GM21390 (cell line): ENCODE measurements around the gene CLSTN2.

ENCODE experiments used
- ATAC-seq: cut with Tn5 transposase; IDR thresholded peaks from one replicate; pipeline ENCODE4 v1.9.1; 2021; ENCODE audit not compliant: unreplicated experiment

Gene CLSTN2

DNA sequence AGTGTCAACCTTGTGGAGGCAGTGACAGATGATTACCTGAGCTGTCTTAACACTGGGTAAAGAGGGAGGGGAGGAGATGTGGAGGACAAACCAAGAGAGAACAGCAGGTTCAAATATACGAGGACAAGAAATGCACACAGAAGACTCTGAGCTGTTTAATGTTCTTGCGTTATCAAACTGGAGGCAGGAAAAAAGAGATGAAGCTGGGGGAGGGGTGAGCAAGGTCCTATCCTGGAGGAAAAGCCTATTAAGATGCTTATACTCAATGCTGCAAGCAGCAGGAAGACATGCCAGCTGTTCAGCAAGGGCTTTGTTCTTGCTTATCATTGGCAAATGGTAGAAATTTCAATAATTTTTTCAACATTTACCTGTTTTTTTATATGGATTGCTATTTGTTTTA lies 397.1 kb downstream of the CLSTN2 start:
- ATAC-seq = no peak

DNA sequence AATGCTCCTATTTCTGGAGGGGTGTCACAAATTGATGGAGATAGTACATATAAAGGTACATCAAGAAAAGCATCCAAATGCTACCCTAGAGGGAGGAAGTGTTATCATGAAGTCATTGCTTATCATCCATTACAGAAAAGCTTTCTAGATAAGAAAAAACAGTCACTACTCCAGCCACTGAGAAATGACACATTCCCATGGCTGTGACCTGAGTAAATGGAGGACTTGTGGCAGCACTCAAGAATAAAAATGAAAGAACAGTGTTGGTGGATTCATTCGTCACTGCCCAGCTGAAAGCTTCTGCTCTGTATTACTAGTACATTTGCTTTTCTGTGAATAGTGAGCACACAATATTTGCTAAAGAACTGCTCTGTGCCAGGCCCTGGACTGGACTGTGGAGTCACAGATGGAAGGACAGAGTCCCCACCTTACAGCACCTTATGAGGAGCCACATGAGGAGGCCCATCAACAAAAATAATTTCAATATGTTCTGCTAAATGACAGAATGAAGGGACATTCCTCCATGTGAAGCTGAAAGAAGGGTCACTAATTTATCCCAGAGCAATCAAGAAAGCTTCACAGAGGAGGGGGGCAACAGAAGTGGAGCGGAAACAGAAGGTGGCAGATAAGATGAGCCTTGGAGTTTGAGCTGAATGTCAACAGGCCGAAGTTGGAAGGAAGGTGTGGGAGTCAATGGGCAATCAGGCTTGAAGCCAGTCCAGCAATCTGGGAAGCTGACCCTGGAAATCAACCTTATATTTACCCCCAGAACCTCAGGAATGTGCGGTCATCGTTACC lies 399.3 kb downstream of the CLSTN2 start:
- ATAC-seq = no peak

- ATAC-seq = no peak
Measured at GRCh38 chr3:140336465-140336864, 401.5 kb downstream of the CLSTN2 start.

DNA sequence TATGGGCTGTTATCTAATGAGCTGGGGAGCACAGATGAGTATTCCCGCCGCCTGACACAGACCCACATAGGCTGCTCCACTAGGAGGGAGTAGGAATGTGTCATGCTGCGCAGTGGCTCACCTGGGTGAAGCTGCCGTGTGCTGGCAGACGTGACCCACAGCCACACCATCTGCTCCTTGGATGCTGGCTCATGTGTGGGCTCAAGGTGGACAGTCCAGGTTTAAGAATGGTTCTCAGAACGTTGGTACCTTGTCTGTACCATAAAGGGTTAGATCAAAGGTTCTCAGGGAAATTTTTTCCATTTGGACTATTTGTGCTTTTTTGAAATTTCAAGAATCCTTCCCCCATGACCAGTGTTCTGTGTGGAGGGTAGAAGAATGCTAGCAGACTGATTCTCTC lies 403.9 kb downstream of the CLSTN2 start:
- ATAC-seq = no peak

DNA sequence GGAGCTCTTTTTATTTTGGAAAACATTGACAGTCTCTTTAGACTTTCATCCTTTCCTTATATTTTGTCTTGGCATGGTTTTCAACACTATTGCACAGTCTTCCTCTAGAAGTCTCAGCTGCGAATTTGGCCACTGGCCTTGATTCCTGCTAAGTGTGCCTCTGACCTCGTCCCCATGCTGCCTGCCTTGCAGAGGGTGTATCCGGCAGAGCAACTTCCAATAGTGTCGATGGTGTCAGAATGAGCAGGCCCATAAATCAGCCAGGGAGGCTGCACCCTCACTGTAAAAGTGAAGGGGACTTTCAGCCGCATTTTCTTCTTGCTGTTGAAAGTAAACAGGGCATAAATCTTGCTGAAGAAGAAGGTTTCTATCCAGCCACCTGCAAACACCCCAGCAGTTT lies 406.2 kb downstream of the CLSTN2 start:
- ATAC-seq = no peak

GRCh38 chr3:140341817-140342403 lies 406.9 kb downstream of the CLSTN2 start:
- ATAC-seq = no peak

- ATAC-seq = no peak
Measured at GRCh38 chr3:140342668-140343067, 407.7 kb downstream of the CLSTN2 start.

- ATAC-seq = no peak
Measured at GRCh38 chr3:140343211-140344081, 408.5 kb downstream of the CLSTN2 start.

DNA sequence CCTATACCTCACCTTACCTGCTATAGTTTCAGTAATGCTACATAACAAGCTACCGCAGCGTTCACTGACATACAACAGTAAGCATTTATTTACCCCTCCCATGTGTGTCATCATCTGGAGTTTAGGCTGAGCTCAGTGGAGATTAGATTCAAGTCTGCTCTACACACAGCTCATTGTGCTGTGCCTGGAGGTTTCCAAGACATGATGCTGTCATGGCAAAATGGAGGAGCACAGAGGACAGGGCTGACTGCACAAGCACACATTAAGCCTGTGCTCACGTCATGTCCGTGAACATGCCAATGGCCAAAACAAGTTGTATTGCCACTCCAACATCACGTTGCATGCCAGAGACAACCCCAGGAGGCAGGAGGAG lies 409.1 kb downstream of the CLSTN2 start:
- ATAC-seq = no peak

DNA sequence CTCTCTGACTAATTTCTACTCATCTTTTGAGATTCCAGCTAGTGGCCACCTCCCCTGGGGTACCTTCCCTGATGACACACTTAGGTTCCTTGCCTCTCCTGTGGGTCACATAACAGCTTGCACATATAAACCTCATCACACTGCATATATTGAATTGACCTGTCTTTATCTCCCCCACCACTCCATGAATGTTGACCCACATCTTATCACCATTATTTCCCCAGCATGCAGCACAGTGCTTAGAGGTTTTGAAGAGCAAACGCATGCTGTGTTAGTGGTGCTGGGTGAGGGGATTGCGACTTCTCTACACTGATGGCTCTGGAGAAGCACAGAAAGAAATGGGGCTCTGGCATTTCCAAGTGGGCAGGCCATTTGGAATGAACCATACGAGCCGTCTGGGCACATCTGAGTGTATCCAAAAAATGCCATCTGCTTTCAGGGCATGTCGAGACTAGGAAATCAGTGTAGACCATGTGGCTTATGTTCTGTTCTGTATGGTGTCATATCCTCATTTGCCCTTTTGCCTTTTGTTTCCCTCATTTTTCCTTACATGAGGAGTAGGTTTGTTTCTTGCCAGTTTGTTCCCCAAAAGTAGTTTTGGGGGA lies 409.7 kb downstream of the CLSTN2 start:
- no peak for ATAC-seq

DNA sequence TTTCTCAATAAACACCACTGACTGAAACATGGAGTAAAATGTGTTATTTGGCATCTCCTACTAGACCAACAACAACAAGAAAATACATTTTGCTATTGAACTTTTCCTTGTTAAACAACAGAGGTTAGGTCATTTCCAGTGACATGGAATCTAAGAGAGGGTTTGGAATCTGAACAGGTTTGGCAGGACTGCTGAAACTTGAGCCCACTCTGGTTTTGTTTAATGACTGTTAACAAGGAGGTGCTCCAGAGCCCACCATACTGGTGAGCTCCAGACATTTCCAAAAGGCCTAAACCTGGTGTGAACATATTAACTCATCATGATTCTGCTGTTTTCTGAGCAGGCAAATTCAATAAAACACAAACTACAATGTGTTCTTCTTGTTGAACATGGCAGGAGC lies 412.2 kb downstream of the CLSTN2 start:
- ATAC-seq = no peak

- ATAC-seq = no peak
Measured at GRCh38 chr3:140349938-140350337, 415.0 kb downstream of the CLSTN2 start.

GRCh38 chr3:140351466-140351865 lies 416.5 kb downstream of the CLSTN2 start:
- no peak for ATAC-seq

GRCh38 chr3:140355481-140355880 lies 420.5 kb downstream of the CLSTN2 start:
- no peak for ATAC-seq

DNA sequence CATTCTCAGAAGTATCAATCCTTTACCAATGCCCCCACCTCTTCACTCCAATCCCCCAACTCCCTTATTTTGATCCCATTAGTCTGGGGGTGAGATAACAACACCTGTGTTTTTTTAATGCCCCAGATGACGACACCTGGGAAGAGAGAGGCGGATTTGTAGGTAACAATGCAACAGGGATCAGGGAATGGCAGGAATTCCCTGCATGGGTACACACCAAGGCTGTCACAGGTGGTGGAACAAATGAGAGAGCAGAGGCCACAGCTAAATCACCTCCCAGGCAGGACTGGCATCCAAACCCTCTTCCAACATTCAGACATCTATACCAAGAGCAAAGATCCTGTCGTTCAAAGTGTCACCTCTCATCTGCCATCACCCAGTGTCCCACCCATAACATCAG lies 423.7 kb downstream of the CLSTN2 start:
- no peak for ATAC-seq

GRCh38 chr3:140359233-140359995 lies 424.4 kb downstream of the CLSTN2 start:
- no peak for ATAC-seq

DNA sequence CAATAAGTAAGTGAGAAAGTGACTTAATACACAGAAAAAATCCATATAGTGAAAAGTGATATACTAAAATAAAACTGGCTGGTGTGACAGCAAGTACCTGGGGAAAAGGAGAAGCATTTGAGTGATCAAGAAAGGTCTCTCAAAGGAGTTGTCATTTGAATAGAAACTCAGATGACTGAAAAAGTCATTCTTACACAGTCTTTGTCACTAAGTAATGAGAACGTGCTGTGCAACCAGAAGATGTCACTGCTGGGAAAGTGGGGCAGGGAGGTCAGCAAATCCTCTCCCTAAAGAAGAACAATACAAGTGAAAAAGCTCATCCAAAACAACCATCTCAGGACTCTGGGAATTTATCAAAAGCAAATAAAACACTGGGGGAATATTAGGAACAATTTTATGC lies 425.3 kb downstream of the CLSTN2 start:
- no peak for ATAC-seq

GRCh38 chr3:140363801-140364200 lies 428.8 kb downstream of the CLSTN2 start:
- no peak for ATAC-seq

DNA sequence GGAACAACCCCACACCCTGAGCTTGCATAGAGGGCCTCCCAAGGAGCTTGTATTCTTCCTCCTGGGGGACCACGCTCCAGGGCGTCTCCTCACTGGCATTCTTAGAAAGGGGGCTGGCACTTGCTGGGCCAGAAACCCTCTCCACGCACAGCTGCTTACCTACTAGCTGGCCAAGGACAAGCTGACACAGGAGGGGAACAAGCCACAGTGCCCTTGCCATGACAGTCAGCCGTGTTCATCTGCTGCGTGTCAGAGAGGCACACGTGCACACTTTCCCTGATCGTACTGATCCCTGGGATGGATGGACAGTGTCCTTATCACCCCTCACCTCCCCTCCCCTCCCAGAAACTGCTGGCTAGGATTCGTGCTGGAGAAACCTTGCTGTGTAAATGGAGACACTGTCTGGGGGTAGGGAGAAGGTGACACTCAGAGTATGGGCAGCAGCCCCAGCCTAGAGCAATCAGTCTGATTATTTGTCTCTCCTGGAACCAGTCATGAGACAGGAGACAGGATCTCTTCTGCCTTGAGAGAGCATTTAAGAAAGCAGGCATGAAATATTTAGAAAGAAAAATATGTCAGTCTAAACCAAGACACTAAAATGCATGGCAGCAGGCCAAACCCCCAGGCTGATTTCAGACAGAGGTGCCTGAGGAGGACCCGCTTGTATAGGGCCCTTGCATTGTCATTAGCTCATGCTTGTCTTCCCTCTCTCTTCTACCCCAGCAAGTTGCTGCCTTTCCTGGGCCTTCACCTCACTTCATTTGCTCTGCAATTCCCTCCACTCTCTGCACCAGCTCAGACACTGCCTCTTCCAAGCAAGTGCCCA lies 431.1 kb downstream of the CLSTN2 start:
- ATAC-seq = no peak
